H1 (cell line): Measurements from ENCODE around the gene TCIRG1. TPM values are rescaled to one million over a fixed set of nuclear protein-coding genes. Genes with fewer than 3 reads are reported as not detected.

Experiments
- CTCF ChIA-PET: fragments of 300-600 bp; sonication (Branson Sonifier 250); formaldehyde crosslinking; loops from one replicate; lab custom pipeline; 2021; ENCODE audit not compliant: partially characterized antibody; lab: Charles Lee
- POLR2A ChIA-PET: fragments of 300-600 bp; sonication (Branson Sonifier 250); formaldehyde crosslinking; loops from one replicate; lab custom pipeline; 2021; ENCODE audit warnings: inconsistent platforms; ENCODE audit not compliant: partially characterized antibody; lab: Charles Lee
- DNase-seq, 2 experiments: peaks; one replicate each; pipeline versions ENCODE4 v3.0.0 to v3.0.0-alpha.2; 2010 to 2022; ENCODE audit warnings: low spot score in 2 of 2, low read depth in 1 of 2, mixed read lengths in 1 of 2
- FAIRE-seq: peaks from 2 replicates; lab custom pipeline; 2011; peaks lifted over from hg19 to GRCh38; lab: Jason Lieb, UNC
- H2AFZ ChIP-seq: 2 replicates; pipeline ENCODE4 v1.8.1; 2012; ENCODE audit warnings: low read length, inconsistent platforms
- H2AK5ac ChIP-seq: 2 replicates; pipeline ENCODE4 v1.6.1; 2013; ENCODE audit warnings: low read depth, low read length
- H2BK120ac ChIP-seq: replicated peaks from 2 replicates; pipeline ENCODE3; 2013; ENCODE audit warnings: low read depth, low read length, inconsistent platforms
- H2BK12ac ChIP-seq: 2 replicates; pipeline ENCODE4 v1.6.1; 2013; ENCODE audit warnings: low read depth, low read length
- H2BK15ac ChIP-seq: 2 replicates; pipeline ENCODE4 v1.6.1; 2013; ENCODE audit warnings: low read length
- H2BK20ac ChIP-seq: 2 replicates; pipeline ENCODE4 v1.6.1; 2013; ENCODE audit warnings: low read length
- H2BK5ac ChIP-seq: 2 replicates; pipeline ENCODE4 v1.6.1; 2013; ENCODE audit warnings: low read depth, low read length
- H3K14ac ChIP-seq: 2 replicates; pipeline ENCODE4 v1.6.1; 2013; ENCODE audit warnings: inconsistent platforms; ENCODE audit not compliant: insufficient read length
- H3K18ac ChIP-seq: 2 replicates; pipeline ENCODE4 v1.6.1; 2013; ENCODE audit warnings: low read length; ENCODE audit errors: extremely low read depth
- H3K23ac ChIP-seq: 2 replicates; pipeline ENCODE4 v1.6.1; 2013; ENCODE audit warnings: inconsistent platforms; ENCODE audit not compliant: insufficient read length
- H3K23me2 ChIP-seq: 2 replicates; pipeline ENCODE4 v1.6.1; 2013; ENCODE audit warnings: low read depth, low read length
- H3K27ac ChIP-seq: 2 replicates; pipeline ENCODE4 v1.6.1; 2011; ENCODE audit warnings: low read depth, low read length, inconsistent platforms
- H3K27me3 ChIP-seq, 4 experiments: replicated peaks in 1 of 4; 1 replicate in 1 of 4; 2 replicates in 3 of 4; pipeline versions ENCODE4 v1.6.1 to v1.8.1; 2011 to 2013; ENCODE audit warnings: low read length in 3 of 4, mild to moderate bottlenecking in 3 of 4, inconsistent platforms in 2 of 4, mixed read lengths in 2 of 4, moderate library complexity in 1 of 4; ENCODE audit not compliant: control insufficient read depth in 3 of 4, insufficient read depth in 3 of 4; ENCODE audit errors: extremely low read depth in 1 of 4
- H3K36me3 ChIP-seq, 4 experiments: 2 replicates each; pipeline versions ENCODE4 v1.6.1 to v1.8.1; 2011 to 2013; ENCODE audit warnings: mild to moderate bottlenecking in 4 of 4, low read length in 3 of 4, moderate library complexity in 2 of 4, control low read depth in 1 of 4, inconsistent platforms in 1 of 4; ENCODE audit not compliant: insufficient read depth in 4 of 4, control insufficient read depth in 2 of 4
- H3K4ac ChIP-seq: replicated peaks from 2 replicates; pipeline ENCODE3; 2013; ENCODE audit warnings: low read length, low read depth, mixed read lengths, inconsistent platforms; ENCODE audit not compliant: insufficient read length
- H3K4me1 ChIP-seq, 4 experiments: replicated peaks in 1 of 4; 1 replicate in 1 of 4; 2 replicates in 3 of 4; pipeline versions ENCODE4 v1.6.1 to v1.8.1; 2011 to 2013; ENCODE audit warnings: low read length in 3 of 4, inconsistent platforms in 2 of 4, mixed read lengths in 1 of 4; ENCODE audit not compliant: insufficient read depth in 4 of 4, control insufficient read depth in 3 of 4
- H3K4me2 ChIP-seq, 2 experiments: 2 replicates each; pipeline versions ENCODE4 v1.6.1 to v1.8.1; 2011 to 2013; ENCODE audit warnings: low read depth in 2 of 2, low read length in 2 of 2, control low read depth in 1 of 2, inconsistent platforms in 1 of 2, mild to moderate bottlenecking in 1 of 2; ENCODE audit not compliant: insufficient read depth in 1 of 2
- H3K4me3 ChIP-seq, 4 experiments: fragments of 200-600, 300-600 bp in 1 of 4; sonication (generic), shearing (Covaris generic), sonication (Bioruptor Twin) in 1 of 4; 2 replicates each; pipeline versions ENCODE4 v1.5.1 to v1.8.1; 2011 to 2016; ENCODE audit warnings: low read length in 4 of 4, low read depth in 3 of 4, control low read depth in 2 of 4, inconsistent platforms in 2 of 4, mild to moderate bottlenecking in 2 of 4, mixed read lengths in 1 of 4, moderate library complexity in 1 of 4; ENCODE audit not compliant: insufficient read depth in 2 of 4; ENCODE audit errors: extremely low read depth in 1 of 4
- H3K56ac ChIP-seq: replicated peaks from 2 replicates; pipeline ENCODE3; 2013; ENCODE audit warnings: low read depth, mild to moderate bottlenecking, mixed read lengths, low read length, inconsistent platforms; ENCODE audit not compliant: insufficient read length
- H3K79me1 ChIP-seq: 2 replicates; pipeline ENCODE4 v1.6.1; 2013; ENCODE audit warnings: low read depth, low read length, control low read depth
- H3K79me2 ChIP-seq, 2 experiments: 2 replicates each; pipeline versions ENCODE4 v1.6.1 to v1.8.1; 2012 to 2013; ENCODE audit warnings: low read length in 2 of 2, mild to moderate bottlenecking in 2 of 2, inconsistent platforms in 1 of 2; ENCODE audit not compliant: insufficient read depth in 2 of 2, control insufficient read depth in 1 of 2
- H3K9ac ChIP-seq, 4 experiments: replicated peaks in 1 of 4; 1 replicate in 1 of 4; 2 replicates in 3 of 4; pipeline versions ENCODE4 v1.6.1 to v1.8.1; 2011 to 2013; ENCODE audit warnings: low read depth in 3 of 4, low read length in 3 of 4, control low read depth in 2 of 4, mild to moderate bottlenecking in 2 of 4, moderate library complexity in 2 of 4, inconsistent platforms in 1 of 4; ENCODE audit errors: extremely low read depth in 1 of 4
- H3K9me3 ChIP-seq, 2 experiments: 2 replicates each; pipeline versions ENCODE4 v1.6.1 to v1.8.1; 2012 to 2013; ENCODE audit warnings: mild to moderate bottlenecking in 2 of 2, moderate library complexity in 2 of 2, control low read depth in 1 of 2, inconsistent platforms in 1 of 2, low read depth in 1 of 2, low read length in 1 of 2, mixed read lengths in 1 of 2; ENCODE audit not compliant: insufficient read depth in 2 of 2
- H4K20me1 ChIP-seq, 2 experiments: replicated peaks in 1 of 2; 2 replicates each; pipeline versions ENCODE3 to v1.8.1; 2011 to 2013; ENCODE audit warnings: inconsistent platforms in 2 of 2, low read length in 2 of 2, mild to moderate bottlenecking in 1 of 2; ENCODE audit not compliant: insufficient read depth in 2 of 2, control insufficient read depth in 1 of 2
- H4K5ac ChIP-seq: 2 replicates; pipeline ENCODE4 v1.6.1; 2013; ENCODE audit warnings: low read length, low read depth, mixed read lengths, inconsistent platforms; ENCODE audit not compliant: insufficient read length
- H4K8ac ChIP-seq: 2 replicates; pipeline ENCODE4 v1.8.0; 2013; ENCODE audit warnings: mild to moderate bottlenecking, moderate library complexity, low read length, inconsistent platforms; ENCODE audit not compliant: insufficient read depth; ENCODE audit errors: extremely low read depth
- H4K91ac ChIP-seq: replicated peaks from 2 replicates; pipeline ENCODE3; 2013; ENCODE audit warnings: low read length, mixed read lengths, inconsistent platforms; ENCODE audit not compliant: insufficient read length
- BACH1 ChIP-seq: IDR thresholded peaks from 2 replicates; pipeline ENCODE4 v1.6.1; 2012; ENCODE audit warnings: low read length, improper control_type of control experiment
- CTBP2 ChIP-seq: IDR thresholded peaks from 2 replicates; pipeline ENCODE4 v1.7.0; 2011; ENCODE audit warnings: borderline replicate concordance, mild to moderate bottlenecking, moderate library complexity, mixed read lengths, low read length; ENCODE audit not compliant: insufficient read depth, insufficient read length
- CTCF ChIP-seq, 3 experiments: IDR thresholded peaks; 1 replicate in 2 of 3; 2 replicates in 1 of 3; pipeline versions ENCODE4 v1.5.1 to v1.6.1; 2011; ENCODE audit warnings: low read length in 3 of 3, mild to moderate bottlenecking in 3 of 3, inconsistent platforms in 2 of 3, low read depth in 1 of 3, moderate library complexity in 1 of 3; ENCODE audit not compliant: insufficient read depth in 1 of 3; ENCODE audit errors: control extremely low read depth in 1 of 3
- E2F6 ChIP-seq: IDR thresholded peaks from 2 replicates; pipeline ENCODE4 v1.6.1; 2012; ENCODE audit warnings: inconsistent platforms
- NRF1 ChIP-seq: IDR thresholded peaks from 2 replicates; pipeline ENCODE4 v1.6.1; 2011; ENCODE audit warnings: mild to moderate bottlenecking, low read depth, low read length, improper control_type of control experiment
- RAD21 ChIP-seq, 2 experiments: IDR thresholded peaks in 1 of 2; conservative IDR thresholded peaks in 1 of 2; 2 replicates each; pipeline ENCODE4 v1.6.1; 2011; ENCODE audit warnings: low read depth in 2 of 2, low read length in 2 of 2, improper control_type of control experiment in 1 of 2, inconsistent platforms in 1 of 2, mild to moderate bottlenecking in 1 of 2, moderate library complexity in 1 of 2
- SRF ChIP-seq: IDR thresholded peaks from 2 replicates; pipeline ENCODE4 v1.6.1; 2011; ENCODE audit warnings: mild to moderate bottlenecking, low read depth, low read length, moderate library complexity
- YY1 ChIP-seq: IDR thresholded peaks from 2 replicates; pipeline ENCODE4 v1.6.1; 2011; ENCODE audit warnings: low read depth, mild to moderate bottlenecking, low read length
- WGBS, 2 experiments: shearing (Covaris generic) in 1 of 2; methylation state at CpG; one replicate each; pipeline versions ENCODE4 v1.1.6 to v1.1.7; 2013 to 2015; ENCODE audit warnings: low lambda C conversion rate in 2 of 2, mixed read lengths in 2 of 2, inconsistent platforms in 1 of 2, low coverage in 1 of 2, missing lambda C conversion rate in 1 of 2; ENCODE audit not compliant: insufficient replicate concordance in 2 of 2, insufficient coverage in 1 of 2, insufficient read length in 1 of 2; ENCODE audit errors: extremely low coverage in 1 of 2, missing lambda C conversion rate in 1 of 2; 5-methylcytosine and 5-hydroxymethylcytosine counted together
- polyA plus RNA-seq, 7 experiments: library from polyadenylated mRNA; depleted of rRNA in 3 of 7; stranded (reverse) in 5 of 7; unstranded in 2 of 7; fragments of >200 nt in 5 of 7; fragments of 200-250 nt in 2 of 7; gene quantifications; 1 replicate in 5 of 7; 2 replicates in 1 of 7; 4 replicates in 1 of 7; pipeline versions ENCODE4 v1.2.1 to v1.2.3, GENCODE V29; 2011 to 2013; ENCODE audit warnings: missing spikeins in 2 of 7, mixed read lengths in 2 of 7
- total RNA-seq: library from RNA; stranded (reverse); fragmentation: NEBNext Ultra II Directional; extraction: Animal tissue kit (Norgen Biotek cat#: 25700); gene quantifications from 2 replicates; pipeline ENCODE4 v1.2.1, GENCODE V29; 2021
- TF ChIP-seq, protein P1 (sequence below): IDR thresholded peaks from 2 replicates; pipeline ENCODE4 v1.6.1; 2012; ENCODE audit warnings: inconsistent platforms

TCIRG1 gene
- total and polyA plus RNA-seq, 2 of the 8 experiments (the other 6 are each of a cell fraction or from before 2014, with no cell fraction given), result 25.3 to 39.6 TPM

DNA sequence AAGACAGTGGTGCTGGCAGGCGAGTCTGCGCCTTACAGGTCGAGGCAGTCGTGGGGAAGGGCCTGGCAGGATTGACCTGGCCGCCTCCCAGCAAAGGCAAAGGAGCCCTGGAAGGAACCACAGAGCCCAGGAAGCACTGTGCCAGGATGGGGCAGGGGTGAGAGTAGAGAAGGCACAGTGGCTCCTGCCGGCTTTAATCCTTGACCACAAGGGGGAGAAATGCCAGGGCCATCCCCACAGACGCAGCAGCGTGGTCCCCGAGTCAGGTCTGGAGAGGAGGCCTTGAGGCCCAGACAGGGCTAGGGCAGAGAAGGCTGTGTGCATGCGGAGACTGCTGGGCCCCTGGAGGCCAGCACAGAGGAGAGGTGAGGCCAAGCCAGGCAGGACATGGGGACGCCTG, 18.2 kb upstream of the TCIRG1 start:
- Histone ChIP-seq H3K4me1 (peaks cover 0 to 12% (median 4%) of the 10 kb centered on the region in 4 experiments; a peak in 4 of 7 replicates), H2AFZ (no peak overlapping the region), H3K79me2 (no peaks in the 10 kb centered on the region), H3K14ac (no peak overlapping the region), H2AK5ac (no peak overlapping the region), H3K18ac (no peak overlapping the region), H4K20me1 (no peaks in the 10 kb centered on the region), H2BK5ac (no peak overlapping the region), H4K91ac (no peak overlapping the region), H3K9ac (no peak overlapping the region), H2BK20ac (no peak overlapping the region), H3K23ac (no peak overlapping the region), H3K56ac (no peak overlapping the region), H3K27ac (no peak overlapping the region), H2BK15ac (no peak overlapping the region), H4K8ac (no peak overlapping the region; the same call in 1 of the 2 replicates), H3K36me3 (no peaks in the 10 kb centered on the region), H3K27me3 (no peaks in the 10 kb centered on the region), H4K5ac (no peak overlapping the region), H3K4ac (no peak overlapping the region), H3K79me1 (no peaks in the 10 kb centered on the region), H3K23me2 (no peaks in the 10 kb centered on the region), H2BK120ac (no peak overlapping the region), H3K9me3 (no peaks in the 10 kb centered on the region), H3K4me3 (no peak overlapping the region), H3K4me2 (no peak overlapping the region), H2BK12ac (0 out of 2 replicates have a peak overlapping the region, but pooled peaks have one; percentile 68)
- peak in 2 of 3 experiments; percentile 67 to 83; a peak in 3 of 4 replicates for TF ChIP-seq CTCF (IDR thresholded peaks at IDR 0.05; ENCODE audit: control extremely low read depth in 1 of 3, insufficient read depth in 1 of 3, low read depth in 1 of 3, low read length in 3 of 3)
- no peak for TF ChIP-seq SRF
- TF ChIP-seq YY1, result no peak
- TF ChIP-seq, protein P1, sequence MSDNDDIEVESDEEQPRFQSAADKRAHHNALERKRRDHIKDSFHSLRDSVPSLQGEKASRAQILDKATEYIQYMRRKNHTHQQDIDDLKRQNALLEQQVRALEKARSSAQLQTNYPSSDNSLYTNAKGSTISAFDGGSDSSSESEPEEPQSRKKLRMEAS, result 0 out of 2 replicates have a peak, but pooled peaks have one; percentile 37
- TF ChIP-seq E2F6, result 0 out of 2 replicates have a peak, but pooled peaks have one; percentile 16
- no peak for TF ChIP-seq CTBP2
- TF ChIP-seq BACH1, result no peak
- TF ChIP-seq RAD21 (IDR thresholded peaks at IDR 0.05 in 1 of 2, conservative IDR thresholded peaks at IDR 0.05 in 1 of 2; ENCODE audit: low read depth in 2 of 2, low read length in 2 of 2), result peak; percentile 45 to 59
- no peak for TF ChIP-seq NRF1
- FAIRE-seq, result no peak
- DNase-seq, result peak in 1 of 2 experiments; percentile 71
- ChIA-PET CTCF (interaction anchor here (1.0 to 4.3 kb wide), 10 partner anchors 10 to 278 kb away, joined by 3 to 40 read pairs (median 4); partner anchors contain the start of genes ALDH3B1, NDUFS8 and UNC93B1), POLR2A (interaction anchor here (0.8 to 3.8 kb wide), 6 partner anchors 11 to 188 kb away, joined by 3 to 17 read pairs (median 5); partner anchors contain the start of gene ALDH3B1)
- WGBS, 2 experiments, result 47% methylated on average over 11 of the region's 11 CpGs; no CpG with 5 or more reads in 1 of the 2 experiments
